HG03039 (cell line): ENCODE results near the gene SYMPK.
A peak's percentile ranks its signal among the peaks of the same experiment; 100 is the strongest.

Experiments
- ATAC-seq: cut with Tn5 transposase; IDR thresholded peaks from one replicate; pipeline ENCODE4 v1.9.1; 2021; ENCODE audit warnings: mild to moderate bottlenecking, moderate library complexity; ENCODE audit not compliant: unreplicated experiment

SYMPK gene

DNA sequence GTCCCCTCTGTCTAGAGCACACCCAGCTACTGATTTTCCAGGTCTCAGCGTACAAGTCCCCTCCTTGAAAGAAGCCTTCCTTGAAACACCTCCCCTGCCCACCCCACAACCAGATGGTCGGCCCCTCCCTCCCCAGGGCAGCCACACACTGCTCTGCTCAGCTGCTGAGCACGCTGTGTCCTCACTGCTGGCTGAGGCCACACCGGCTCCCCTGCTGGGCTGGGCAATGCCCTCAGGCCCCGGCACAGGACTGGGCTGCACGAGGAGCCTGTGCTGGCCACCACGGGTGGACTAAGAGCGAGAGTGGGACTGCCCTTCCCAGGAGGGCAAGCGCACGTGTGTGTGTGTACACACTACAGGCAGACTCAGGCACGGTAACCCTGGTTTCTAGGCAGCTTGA, 36.0 kb downstream of the SYMPK start:
- no peak for ATAC-seq

DNA sequence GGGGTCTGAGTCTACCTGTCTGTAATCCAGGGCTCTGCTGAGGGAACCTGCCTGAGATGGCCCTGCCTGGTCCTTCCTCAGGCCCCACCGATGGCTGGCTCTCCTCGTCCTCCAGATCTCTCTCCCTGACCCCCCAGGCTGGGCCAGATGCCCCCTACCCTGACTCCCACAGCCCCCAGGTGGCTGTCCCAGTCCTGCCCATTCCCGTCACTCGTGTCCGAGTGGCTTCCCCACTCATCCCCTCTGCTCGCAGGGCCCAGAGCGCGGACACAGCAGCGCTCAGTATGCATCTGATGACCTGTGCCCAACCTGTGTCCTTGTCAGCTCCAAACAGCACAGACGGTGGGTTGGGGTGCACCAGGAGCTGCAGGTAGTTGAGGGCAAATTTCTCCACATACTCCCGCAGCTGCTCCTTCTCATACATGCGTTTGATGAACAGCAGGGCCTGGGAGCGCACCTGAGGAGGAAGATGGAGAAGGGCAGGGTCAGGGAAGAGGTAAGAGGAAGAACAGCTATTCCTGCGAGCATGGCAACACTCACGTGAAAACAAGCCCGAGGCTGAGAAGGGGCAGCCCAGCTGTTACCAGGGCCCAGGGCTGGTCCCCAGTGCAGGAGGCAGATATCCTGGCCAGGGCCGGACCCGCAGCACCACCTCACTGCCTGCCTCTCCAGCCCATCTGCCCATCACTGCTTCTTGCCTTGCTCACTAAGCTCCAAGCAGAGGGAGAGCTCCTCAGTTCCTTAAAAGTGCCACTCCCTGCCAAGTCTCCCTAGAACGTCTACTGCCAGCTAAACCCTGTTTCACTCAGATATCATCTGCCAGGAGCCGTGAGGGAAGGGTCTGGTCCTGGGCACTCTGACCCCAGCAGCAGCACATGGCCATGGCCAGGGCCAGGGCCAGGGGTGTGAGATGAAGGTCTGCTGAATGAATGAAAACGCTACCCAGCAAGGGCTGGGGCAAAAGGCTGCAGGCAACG, 36.7 kb downstream of the SYMPK start:
- no peak for ATAC-seq

DNA sequence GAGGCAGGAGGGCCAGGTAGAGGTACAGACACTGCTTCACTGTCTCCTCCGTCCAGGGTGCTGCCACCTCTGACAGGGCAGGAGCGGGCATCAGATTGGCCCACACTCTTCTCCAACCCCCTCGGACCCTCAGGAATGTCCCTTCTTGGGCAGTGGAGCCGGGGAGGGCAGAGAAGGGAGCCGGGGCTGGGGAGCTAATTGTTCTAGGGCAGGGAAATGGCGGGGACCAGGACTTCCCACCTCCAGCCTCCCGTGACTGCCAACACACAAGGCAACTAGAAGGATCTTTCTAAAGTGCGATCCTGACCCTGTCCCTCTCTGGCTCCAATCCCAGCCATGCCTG, 37.7 kb downstream of the SYMPK start:
- no peak for ATAC-seq

DNA sequence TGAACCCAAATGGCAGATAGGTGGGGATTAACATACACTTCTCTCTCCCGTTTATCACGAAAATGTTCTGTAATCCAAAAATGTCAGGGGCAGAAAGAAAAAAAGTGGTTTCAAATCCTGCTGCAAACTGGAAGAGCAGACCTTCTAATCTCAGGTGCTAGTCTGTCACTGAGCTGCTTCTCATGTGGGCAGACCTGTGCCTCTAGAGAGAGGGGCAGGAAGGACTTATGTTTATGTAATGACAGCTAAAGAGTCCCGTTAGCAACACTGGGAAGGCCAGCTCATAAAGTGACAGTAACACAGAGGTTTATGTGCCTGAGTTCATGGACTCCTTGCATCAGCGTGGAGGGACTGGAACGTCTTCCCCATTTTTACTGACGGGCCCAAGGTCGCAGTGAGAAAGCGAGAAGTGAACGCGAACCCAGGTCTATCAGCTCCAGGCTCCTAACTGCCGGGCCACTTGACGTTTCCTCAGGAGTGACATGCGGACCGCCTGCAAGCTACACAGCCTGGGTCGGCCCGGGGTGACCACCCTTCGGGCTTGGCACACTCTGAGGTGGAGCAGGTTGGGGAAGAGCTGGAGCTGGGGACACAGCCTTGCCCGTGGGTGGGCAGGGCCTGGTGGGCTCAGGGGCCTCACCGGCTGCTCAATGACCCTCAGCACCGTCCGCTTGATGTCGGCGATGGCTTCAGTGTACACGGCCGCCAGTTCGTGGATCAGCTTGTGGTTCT, 38.2 kb downstream of the SYMPK start:
- no peak for ATAC-seq

DNA sequence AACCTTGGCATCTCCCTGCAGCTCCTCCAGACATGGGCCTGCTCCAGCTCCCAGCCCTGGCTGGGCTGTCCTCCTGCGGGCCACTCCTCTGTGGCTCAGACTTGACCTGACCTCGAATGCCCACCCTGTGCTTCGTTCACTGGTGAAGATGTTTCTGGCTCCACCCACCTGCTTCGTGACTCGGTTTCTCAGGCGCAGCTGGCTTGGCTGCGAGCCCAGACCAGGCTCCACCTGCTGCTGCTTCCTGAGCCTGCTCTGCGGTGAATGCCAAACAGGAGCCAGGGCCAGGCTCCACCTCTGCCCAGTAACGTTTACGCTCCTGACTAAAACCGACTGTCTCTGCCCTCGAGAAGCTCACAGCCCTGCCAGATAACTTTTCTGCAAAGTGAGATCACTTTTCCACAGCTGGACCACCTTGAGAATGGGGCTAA, 38.9 kb downstream of the SYMPK start:
- no peak for ATAC-seq

- ATAC-seq: no peak
Observed at GRCh38 chr19:45823182-45823581, 39.8 kb downstream of the SYMPK start.

DNA sequence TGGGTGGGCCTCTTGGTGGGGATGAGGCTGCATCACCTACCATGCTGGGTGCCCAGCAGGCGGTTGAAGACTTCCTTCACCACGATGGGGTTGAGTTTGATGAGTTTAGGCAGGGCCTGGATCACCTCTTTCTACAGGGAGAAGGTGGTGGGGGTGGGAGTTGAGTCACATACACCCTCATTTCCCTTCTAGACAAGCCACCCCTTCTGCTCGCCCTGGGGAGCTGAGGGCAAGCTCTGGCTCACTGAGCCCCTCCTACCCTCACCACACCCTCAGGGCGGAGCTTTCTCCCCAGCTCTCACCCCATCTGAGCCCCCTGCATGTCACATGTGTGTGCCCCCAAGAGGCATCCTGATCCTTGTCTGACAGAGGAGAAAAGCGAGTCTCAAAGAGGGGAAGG, 40.2 kb downstream of the SYMPK start:
- no peak for ATAC-seq

- no peak for ATAC-seq
Observed at GRCh38 chr19:45821570-45821969, 41.4 kb downstream of the SYMPK start.

GRCh38 chr19:45821103-45821521, 41.8 kb downstream of the SYMPK start:
- ATAC-seq: no peak

GRCh38 chr19:45820413-45821102, 42.4 kb downstream of the SYMPK start:
- ATAC-seq: no peak

- no peak for ATAC-seq
Observed at GRCh38 chr19:45819769-45820168, 43.2 kb downstream of the SYMPK start.

- ATAC-seq: no peak
Observed at GRCh38 chr19:45817725-45818301, 45.1 kb downstream of the SYMPK start.

DNA sequence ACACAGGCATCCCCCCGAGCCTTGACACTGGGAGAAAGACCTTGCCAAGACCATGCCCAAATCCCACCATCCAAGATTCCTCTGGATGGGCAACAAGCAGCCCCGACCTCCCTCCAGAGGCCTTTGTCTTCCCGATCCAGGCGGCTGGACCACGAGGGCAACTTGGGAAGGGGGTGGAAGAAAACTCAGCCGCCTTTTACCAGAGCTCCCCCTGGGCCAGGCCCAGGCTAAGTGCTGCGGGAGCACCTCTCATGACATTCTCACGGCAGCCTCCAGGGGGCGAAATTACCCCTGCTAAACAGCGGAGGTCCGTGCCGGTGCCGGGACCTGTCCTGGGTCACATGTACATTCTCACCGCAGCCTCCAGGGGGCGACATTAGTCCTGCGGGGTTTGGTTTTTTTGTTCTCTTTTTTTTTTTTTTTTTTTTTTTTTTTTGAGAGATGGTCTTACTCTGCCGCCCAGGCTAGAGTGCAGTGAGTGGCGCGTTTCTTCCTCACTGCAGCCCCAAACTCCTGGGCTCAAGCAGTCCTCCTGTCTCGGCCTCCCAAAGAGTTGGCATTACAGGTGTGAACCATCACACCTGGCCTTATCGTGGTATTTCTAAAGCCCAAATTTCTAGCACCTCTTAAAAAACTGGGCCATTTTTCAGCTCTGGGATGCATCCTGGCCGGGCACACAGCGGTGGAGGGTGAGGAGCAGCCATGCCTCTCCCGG, 45.8 kb downstream of the SYMPK start:
- ATAC-seq: peak; percentile 78

- ATAC-seq: no peak
Observed at GRCh38 chr19:45816236-45817009, 46.5 kb downstream of the SYMPK start.

DNA sequence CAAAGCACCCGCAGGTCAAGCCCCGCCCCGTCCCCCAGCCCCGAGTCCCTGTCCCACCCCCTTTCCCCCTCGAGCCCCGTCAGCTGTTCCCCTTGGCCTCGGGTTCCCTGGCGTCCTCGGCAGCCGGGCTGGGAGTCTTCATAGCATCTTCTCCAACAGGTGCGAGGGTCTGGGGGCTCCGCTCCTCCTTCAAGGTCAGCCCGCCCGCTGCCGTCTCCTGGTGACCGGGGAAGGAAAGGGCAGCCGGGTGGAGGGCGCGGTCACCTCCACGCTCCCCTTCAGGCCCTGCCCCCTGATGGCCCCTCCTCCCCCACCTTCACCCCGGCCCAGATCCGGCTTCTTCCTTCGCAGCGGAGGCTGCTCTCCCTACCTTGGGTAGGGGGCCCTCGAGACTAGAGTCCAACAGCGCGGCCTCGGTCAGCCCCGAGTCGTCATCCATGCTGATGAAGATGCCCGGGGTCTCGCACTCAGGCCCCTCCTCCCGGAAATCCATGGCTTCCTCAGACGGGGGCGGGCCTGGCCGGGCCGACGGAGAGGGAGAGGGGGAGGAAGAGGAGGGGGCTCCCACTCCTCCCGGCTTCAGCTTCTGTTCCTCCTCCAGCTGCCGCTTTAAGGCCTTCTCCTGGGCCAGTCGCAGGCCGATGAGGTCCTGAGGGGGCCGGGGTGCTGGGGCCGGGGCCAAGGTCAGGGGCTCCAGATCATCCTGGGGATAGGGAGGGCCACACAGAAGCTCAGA, 47.3 kb downstream of the SYMPK start:
- no peak for ATAC-seq

GRCh38 chr19:45814851-45815480, 48.0 kb downstream of the SYMPK start, which contains the start of gene RSPH6A:
RSPH6A (minus strand) TSS chr19:45815308; CDS start chr19:45815176, 132 bp downstream.
- no peak for ATAC-seq

- ATAC-seq: no peak
Observed at GRCh38 chr19:45814166-45814780, 48.7 kb downstream of the SYMPK start.

DNA sequence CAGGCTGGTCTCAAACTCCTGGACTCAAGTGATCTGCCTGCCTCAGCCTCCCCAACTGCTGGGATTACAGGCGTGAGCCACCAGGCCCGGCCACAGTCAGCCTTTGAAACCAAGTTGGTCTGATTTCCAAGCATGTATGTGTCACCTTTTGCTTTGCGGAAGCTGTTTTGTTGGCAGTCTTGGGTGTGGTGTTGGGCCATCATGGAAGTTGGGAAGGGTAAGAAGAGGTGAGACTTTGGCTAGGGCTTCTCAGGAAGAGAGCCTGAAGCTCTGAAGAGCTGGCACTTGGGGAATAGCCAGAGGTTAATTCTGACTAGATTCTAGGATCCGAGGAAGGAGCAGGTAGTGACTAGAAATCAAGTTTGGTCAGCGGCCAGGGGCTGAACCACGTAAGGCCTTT, 50.6 kb downstream of the SYMPK start:
- ATAC-seq: no peak
